Left ventricle myocardium inferior (tissue), 1 donor: ENCODE data around the gene ZIC1. TPM values are rescaled to one million over a fixed set of nuclear protein-coding genes. Genes with fewer than 3 reads are reported as not detected.

Source experiments
- DNase-seq: peaks from one replicate; pipeline ENCODE4 v3.0.0-alpha.2; 2020
- H3K27ac ChIP-seq: fragments of 200-600 bp; replicated peaks from 2 replicates; pipeline ENCODE4 v1.8.0; 2021
- H3K27me3 ChIP-seq: fragments of 200-600 bp; 2 replicates; pipeline ENCODE4 v1.8.0; 2021; ENCODE audit warnings: low read depth
- H3K36me3 ChIP-seq: fragments of 200-600 bp; 2 replicates; pipeline ENCODE4 v1.8.0; 2021
- H3K4me1 ChIP-seq: fragments of 200-600 bp; 2 replicates; pipeline ENCODE4 v1.8.0; 2021
- H3K4me3 ChIP-seq: fragments of 200-600 bp; 2 replicates; pipeline ENCODE4 v1.8.0; 2021; ENCODE audit warnings: mild to moderate bottlenecking, moderate library complexity
- H3K9me3 ChIP-seq: fragments of 200-600 bp; replicated peaks from 2 replicates; pipeline ENCODE4 v1.8.0; 2021
- intact Hi-C: fragments of 100-400 bp; cut with micrococcal nuclease; formaldehyde crosslinking; loops from one replicate; pipeline ENCODE4 v1.11.0; 2022
- total RNA-seq: library from RNA; stranded (reverse); fragmentation: NEBNext Ultra II Directional; extraction: Animal tissue kit (Norgen Biotek cat#: 25700); gene quantifications from one replicate; pipeline ENCODE4 v1.2.1, GENCODE V29; 2021
- TF ChIP-seq, protein P1 (sequence below): fragments of 200-600 bp; IDR thresholded peaks from 2 replicates; pipeline ENCODE4 v1.8.0; 2021; ENCODE audit warnings: antibody characterized with exemption, mild to moderate bottlenecking, borderline replicate concordance
- donor health status: DM: no; HTN: yes; CAD: no; lungs with severe emphysema.

Gene ZIC1
- total RNA-seq, 1 donor from 2014 or later = not detected

DNA sequence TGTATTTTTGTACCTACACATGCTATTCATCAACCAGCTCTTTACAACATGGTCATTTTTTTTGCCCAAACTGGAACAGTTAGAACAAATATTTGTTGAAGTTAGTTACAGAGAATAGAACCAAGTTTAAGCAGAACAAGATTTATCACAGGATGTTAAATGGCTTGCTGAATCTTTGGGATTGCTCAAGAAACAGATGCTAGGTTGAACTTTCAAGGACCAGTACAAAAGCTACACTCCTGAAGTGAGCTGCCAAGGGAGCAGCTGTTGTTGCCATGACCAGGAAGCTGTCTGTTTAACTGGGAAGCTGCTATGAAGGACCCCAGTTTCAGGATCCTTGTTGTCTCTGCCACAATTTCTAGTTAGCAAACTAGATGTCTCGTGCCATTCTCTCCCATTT is 53.7 kb downstream of the ZIC1 start:
- no peaks in the 10 kb centered on the region for H3K9me3 ChIP-seq
- TF ChIP-seq, protein P1, sequence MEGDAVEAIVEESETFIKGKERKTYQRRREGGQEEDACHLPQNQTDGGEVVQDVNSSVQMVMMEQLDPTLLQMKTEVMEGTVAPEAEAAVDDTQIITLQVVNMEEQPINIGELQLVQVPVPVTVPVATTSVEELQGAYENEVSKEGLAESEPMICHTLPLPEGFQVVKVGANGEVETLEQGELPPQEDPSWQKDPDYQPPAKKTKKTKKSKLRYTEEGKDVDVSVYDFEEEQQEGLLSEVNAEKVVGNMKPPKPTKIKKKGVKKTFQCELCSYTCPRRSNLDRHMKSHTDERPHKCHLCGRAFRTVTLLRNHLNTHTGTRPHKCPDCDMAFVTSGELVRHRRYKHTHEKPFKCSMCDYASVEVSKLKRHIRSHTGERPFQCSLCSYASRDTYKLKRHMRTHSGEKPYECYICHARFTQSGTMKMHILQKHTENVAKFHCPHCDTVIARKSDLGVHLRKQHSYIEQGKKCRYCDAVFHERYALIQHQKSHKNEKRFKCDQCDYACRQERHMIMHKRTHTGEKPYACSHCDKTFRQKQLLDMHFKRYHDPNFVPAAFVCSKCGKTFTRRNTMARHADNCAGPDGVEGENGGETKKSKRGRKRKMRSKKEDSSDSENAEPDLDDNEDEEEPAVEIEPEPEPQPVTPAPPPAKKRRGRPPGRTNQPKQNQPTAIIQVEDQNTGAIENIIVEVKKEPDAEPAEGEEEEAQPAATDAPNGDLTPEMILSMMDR = no peak
- DNase-seq = no peak
- H3K27me3 ChIP-seq = peaks cover 6% of the 10 kb centered on the region
- H3K36me3 ChIP-seq = no peaks in the 10 kb centered on the region
- H3K4me1 ChIP-seq = no peaks in the 10 kb centered on the region
- H3K4me3 ChIP-seq = no peak overlapping the region
- intact Hi-C loops = no loop called here
- no peak overlapping the region for H3K27ac ChIP-seq

Other genes with a start within 250 kb of the ZIC1 start
- gene ZIC4, start 2.8 kb upstream of the ZIC1 start, total RNA-seq = not detected